GM12865 (cell line): ENCODE measurements around the gene DHX57.
A peak's percentile ranks its signal among the peaks of the same experiment; 100 is the strongest.
"Not testable (repeated sequence)": the region's sequence is repeated elsewhere in the genome, so short reads cannot be mapped to it uniquely, and the experiment has no call there.

Experiments
- DNase-seq: peaks from one replicate; pipeline ENCODE4 v3.0.0; 2010; ENCODE audit warnings: low read depth
- H3K4me3 ChIP-seq: 2 replicates; pipeline ENCODE4 v1.5.1; 2011; ENCODE audit warnings: mild to moderate bottlenecking, low read depth, low read length, control low read depth
- TF ChIP-seq, protein P1 (sequence below): IDR thresholded peaks from 2 replicates; pipeline ENCODE4 v1.5.1; 2011; ENCODE audit warnings: low read length, control low read depth, low read depth, inconsistent platforms; ENCODE audit not compliant: insufficient read depth; ENCODE audit errors: missing control alignments

The DHX57 gene

DNA sequence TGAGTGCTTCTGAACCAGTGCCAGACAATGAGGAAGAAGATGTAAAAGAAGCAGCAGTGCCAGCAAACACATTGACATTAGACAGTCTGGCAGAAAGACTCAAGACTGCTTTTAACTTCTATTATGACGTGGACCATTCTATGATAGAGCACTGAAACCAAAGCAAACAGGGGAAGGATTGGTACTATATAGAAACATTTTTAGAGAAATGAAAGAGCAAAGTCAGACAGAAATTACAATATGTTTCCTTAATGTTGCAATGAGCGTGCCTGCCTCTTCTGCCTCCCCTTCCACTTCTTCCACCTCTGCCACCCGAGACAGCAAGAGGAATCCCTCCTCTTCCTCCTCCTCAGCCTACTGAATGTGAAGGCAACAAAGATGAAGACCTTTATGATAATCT is 39.7 kb downstream of the DHX57 start:
- no peak overlapping the region for H3K4me3 ChIP-seq
- DNase-seq = peak; percentile 73
- TF ChIP-seq, protein P1, sequence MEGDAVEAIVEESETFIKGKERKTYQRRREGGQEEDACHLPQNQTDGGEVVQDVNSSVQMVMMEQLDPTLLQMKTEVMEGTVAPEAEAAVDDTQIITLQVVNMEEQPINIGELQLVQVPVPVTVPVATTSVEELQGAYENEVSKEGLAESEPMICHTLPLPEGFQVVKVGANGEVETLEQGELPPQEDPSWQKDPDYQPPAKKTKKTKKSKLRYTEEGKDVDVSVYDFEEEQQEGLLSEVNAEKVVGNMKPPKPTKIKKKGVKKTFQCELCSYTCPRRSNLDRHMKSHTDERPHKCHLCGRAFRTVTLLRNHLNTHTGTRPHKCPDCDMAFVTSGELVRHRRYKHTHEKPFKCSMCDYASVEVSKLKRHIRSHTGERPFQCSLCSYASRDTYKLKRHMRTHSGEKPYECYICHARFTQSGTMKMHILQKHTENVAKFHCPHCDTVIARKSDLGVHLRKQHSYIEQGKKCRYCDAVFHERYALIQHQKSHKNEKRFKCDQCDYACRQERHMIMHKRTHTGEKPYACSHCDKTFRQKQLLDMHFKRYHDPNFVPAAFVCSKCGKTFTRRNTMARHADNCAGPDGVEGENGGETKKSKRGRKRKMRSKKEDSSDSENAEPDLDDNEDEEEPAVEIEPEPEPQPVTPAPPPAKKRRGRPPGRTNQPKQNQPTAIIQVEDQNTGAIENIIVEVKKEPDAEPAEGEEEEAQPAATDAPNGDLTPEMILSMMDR = no peak

DNA sequence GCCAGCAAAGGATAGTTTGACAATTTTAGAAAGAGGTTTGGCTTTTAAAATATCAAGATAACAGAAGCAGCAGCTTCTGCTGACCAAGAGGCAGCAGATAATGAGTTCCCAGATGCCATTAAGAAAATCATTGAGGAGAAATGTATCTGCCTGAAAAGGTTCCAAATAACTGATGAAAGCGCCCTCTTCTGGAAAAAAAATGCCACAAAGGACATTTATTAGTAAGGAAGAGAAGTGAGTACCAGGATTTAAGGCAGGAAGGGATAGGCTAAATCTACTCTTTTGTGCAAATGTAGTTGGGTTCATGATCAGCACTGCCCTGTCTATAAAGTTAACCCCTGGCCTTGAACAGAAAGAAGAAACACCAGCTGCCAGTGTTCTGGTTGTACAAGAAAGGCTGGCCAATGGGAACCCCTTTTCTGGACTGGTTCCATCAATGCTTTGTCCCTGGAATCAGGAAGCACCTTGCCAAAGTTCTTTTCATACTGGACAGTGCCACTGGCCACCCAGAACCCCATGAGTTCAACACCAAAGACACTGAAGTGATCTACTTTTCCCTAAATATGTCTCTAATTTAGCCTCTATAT is 40.6 kb downstream of the DHX57 start:
- no peak overlapping the region for H3K4me3 ChIP-seq
- TF ChIP-seq, protein P1 = peak; percentile 25
- DNase-seq = peak; percentile 17

DNA sequence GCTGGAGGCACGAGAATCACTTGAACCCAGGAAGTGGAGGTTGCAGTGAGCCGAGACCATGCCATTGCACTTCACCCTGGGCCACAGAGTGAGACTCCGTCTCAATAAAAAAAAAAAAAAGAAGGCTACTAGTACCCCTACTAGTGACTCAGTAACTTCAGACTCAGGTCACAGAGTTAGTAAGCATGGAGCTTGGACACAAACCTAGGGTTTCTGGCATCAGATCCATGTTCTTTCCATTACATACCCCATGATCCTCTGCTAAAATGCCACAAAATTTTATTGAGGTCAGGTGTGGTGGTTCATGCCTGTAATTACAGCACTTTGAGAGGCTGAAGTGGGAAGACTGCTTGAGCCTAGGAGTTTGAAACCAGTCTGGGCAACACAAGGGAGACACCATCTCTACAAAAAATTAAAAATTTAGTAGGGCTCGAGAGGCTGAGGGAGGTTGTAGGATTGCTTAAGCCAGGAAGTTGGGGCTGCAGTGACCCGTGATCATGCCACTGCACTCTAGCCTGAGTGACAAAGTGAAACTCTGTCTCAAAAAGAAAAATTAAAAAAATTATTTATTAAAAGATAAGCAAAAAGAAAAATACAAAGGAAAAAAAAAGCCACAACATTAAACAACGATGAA is 45.1 kb downstream of the DHX57 start:
- no peak overlapping the region for H3K4me3 ChIP-seq
- no peak for DNase-seq
- TF ChIP-seq, protein P1 = no peak

DNA sequence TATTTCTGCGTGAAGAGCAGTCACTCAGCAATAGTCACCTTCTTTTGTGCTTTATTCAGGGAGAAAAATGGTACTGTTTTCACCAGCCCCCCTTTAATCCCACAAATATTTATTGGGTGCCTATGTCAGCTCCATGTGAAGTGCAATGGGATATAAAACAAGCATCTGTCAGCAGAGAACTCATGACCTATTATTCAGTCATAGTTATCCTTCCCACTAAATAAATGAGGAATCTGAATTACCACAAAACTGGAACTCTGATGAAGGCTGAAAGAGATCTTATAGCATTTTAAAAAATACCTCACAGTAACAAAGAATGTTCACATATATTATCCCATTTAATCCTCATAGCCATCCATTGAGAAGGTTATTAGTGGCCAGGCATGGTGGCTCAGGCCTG is 45.8 kb downstream of the DHX57 start:
- TF ChIP-seq, protein P1 = no peak
- no peak for DNase-seq
- no peak overlapping the region for H3K4me3 ChIP-seq

DNA sequence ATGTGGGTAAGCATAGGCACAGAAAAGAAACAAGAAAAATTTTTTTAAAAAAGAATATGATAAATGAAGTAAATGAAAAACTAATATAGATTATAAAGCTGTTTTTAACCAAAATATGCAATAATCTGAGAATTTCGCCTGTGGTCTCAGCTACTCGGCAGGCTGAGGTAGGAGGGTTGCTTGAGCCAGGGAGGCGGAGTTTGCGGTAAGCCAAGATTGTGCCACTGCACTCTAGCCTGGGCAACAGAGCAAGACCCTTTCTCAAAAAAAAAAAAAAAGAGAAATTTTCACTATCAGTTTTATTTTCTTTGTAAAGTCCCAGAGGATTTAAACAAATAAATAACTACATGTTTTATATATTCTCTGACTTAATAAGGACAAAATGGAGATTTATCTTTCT is 47.3 kb downstream of the DHX57 start:
- TF ChIP-seq, protein P1 = no peak
- no peak for DNase-seq
- no peak overlapping the region for H3K4me3 ChIP-seq

DNA sequence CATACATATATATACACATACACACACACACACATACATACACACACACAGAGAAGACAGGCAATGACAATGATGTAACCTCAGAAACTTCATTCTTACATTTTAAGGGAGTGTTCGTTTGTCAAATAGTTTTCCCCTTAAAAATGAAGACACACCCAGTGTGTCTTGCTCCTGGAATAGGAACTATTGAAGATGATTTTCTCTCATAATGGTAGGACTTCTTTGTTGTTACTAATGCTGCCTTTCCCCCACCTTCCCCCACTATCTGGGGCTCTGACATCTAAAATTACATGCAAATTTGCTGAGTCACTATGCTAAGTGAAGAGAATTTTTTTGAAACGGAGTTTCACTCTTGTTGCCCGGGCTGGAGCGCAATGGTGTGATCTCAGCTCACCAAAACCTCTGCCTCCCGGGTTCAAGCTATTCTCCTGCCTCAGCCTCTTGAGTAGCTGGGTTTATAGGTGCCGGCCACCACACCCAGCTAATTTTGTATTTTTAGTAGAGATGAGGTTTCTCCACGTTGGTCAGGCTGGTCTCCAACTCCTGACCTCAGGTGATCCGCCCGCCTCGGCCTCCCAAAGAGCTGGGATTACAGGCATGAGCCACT is 48.1 kb downstream of the DHX57 start:
- peak; percentile 41 for DNase-seq
- not testable (repeated sequence) for H3K4me3 ChIP-seq

DNA sequence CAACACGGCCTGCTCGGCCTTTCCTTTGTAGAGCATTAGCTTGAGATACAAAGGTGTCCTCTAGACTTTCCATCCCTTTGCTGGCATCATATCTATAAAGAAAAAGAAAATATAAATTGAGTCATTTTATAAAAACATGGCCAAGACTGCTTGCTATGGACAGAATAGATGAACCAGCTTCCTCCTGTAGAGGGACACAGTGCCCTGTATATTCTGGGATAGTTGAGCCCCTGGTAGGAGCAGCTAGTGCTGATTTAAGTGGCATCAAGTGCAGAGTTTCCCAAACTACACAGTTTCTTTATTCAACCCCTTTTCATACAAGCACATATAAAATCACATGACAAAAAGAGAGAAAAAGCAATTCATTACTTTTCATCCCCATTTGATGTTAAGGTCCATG is 49.8 kb downstream of the DHX57 start:
- TF ChIP-seq, protein P1 = no peak
- DNase-seq = no peak
- H3K4me3 ChIP-seq = no peak overlapping the region
